H1 (cell line): ENCODE data around the gene BBLN. TPM values are rescaled to one million over a fixed set of nuclear protein-coding genes. Genes with fewer than 3 reads are reported as not detected.
A peak's percentile ranks its signal among the peaks of the same experiment; 100 is the strongest.
"Not testable (repeated sequence)": the region's sequence is repeated elsewhere in the genome, so short reads cannot be mapped to it uniquely, and the experiment has no call there.

Experiments used
- CTCF ChIA-PET: fragments of 300-600 bp; sonication (Branson Sonifier 250); formaldehyde crosslinking; loops from one replicate; lab custom pipeline; 2021; ENCODE audit not compliant: partially characterized antibody; lab: Charles Lee
- POLR2A ChIA-PET: fragments of 300-600 bp; sonication (Branson Sonifier 250); formaldehyde crosslinking; loops from one replicate; lab custom pipeline; 2021; ENCODE audit warnings: inconsistent platforms; ENCODE audit not compliant: partially characterized antibody; lab: Charles Lee
- DNase-seq, 2 experiments: peaks; one replicate each; pipeline versions ENCODE4 v3.0.0 to v3.0.0-alpha.2; 2010 to 2022; ENCODE audit warnings: low spot score in 2 of 2, low read depth in 1 of 2, mixed read lengths in 1 of 2
- FAIRE-seq: peaks from 2 replicates; lab custom pipeline; 2011; peaks lifted over from hg19 to GRCh38; lab: Jason Lieb, UNC
- H2AFZ ChIP-seq: 2 replicates; pipeline ENCODE4 v1.8.1; 2012; ENCODE audit warnings: low read length, inconsistent platforms
- H2AK5ac ChIP-seq: 2 replicates; pipeline ENCODE4 v1.6.1; 2013; ENCODE audit warnings: low read depth, low read length
- H2BK120ac ChIP-seq: replicated peaks from 2 replicates; pipeline ENCODE3; 2013; ENCODE audit warnings: low read depth, low read length, inconsistent platforms
- H2BK12ac ChIP-seq: 2 replicates; pipeline ENCODE4 v1.6.1; 2013; ENCODE audit warnings: low read depth, low read length
- H2BK15ac ChIP-seq: 2 replicates; pipeline ENCODE4 v1.6.1; 2013; ENCODE audit warnings: low read length
- H2BK20ac ChIP-seq: 2 replicates; pipeline ENCODE4 v1.6.1; 2013; ENCODE audit warnings: low read length
- H2BK5ac ChIP-seq: 2 replicates; pipeline ENCODE4 v1.6.1; 2013; ENCODE audit warnings: low read depth, low read length
- H3K14ac ChIP-seq: 2 replicates; pipeline ENCODE4 v1.6.1; 2013; ENCODE audit warnings: inconsistent platforms; ENCODE audit not compliant: insufficient read length
- H3K18ac ChIP-seq: 2 replicates; pipeline ENCODE4 v1.6.1; 2013; ENCODE audit warnings: low read length; ENCODE audit errors: extremely low read depth
- H3K23ac ChIP-seq: 2 replicates; pipeline ENCODE4 v1.6.1; 2013; ENCODE audit warnings: inconsistent platforms; ENCODE audit not compliant: insufficient read length
- H3K23me2 ChIP-seq: 2 replicates; pipeline ENCODE4 v1.6.1; 2013; ENCODE audit warnings: low read depth, low read length
- H3K27ac ChIP-seq: 2 replicates; pipeline ENCODE4 v1.6.1; 2011; ENCODE audit warnings: low read depth, low read length, inconsistent platforms
- H3K27me3 ChIP-seq, 4 experiments: replicated peaks in 1 of 4; 1 replicate in 1 of 4; 2 replicates in 3 of 4; pipeline versions ENCODE4 v1.6.1 to v1.8.1; 2011 to 2013; ENCODE audit warnings: low read length in 3 of 4, mild to moderate bottlenecking in 3 of 4, inconsistent platforms in 2 of 4, mixed read lengths in 2 of 4, moderate library complexity in 1 of 4; ENCODE audit not compliant: control insufficient read depth in 3 of 4, insufficient read depth in 3 of 4; ENCODE audit errors: extremely low read depth in 1 of 4
- H3K36me3 ChIP-seq, 4 experiments: 2 replicates each; pipeline versions ENCODE4 v1.6.1 to v1.8.1; 2011 to 2013; ENCODE audit warnings: mild to moderate bottlenecking in 4 of 4, low read length in 3 of 4, moderate library complexity in 2 of 4, control low read depth in 1 of 4, inconsistent platforms in 1 of 4; ENCODE audit not compliant: insufficient read depth in 4 of 4, control insufficient read depth in 2 of 4
- H3K4ac ChIP-seq: replicated peaks from 2 replicates; pipeline ENCODE3; 2013; ENCODE audit warnings: low read length, low read depth, mixed read lengths, inconsistent platforms; ENCODE audit not compliant: insufficient read length
- H3K4me1 ChIP-seq, 4 experiments: replicated peaks in 1 of 4; 1 replicate in 1 of 4; 2 replicates in 3 of 4; pipeline versions ENCODE4 v1.6.1 to v1.8.1; 2011 to 2013; ENCODE audit warnings: low read length in 3 of 4, inconsistent platforms in 2 of 4, mixed read lengths in 1 of 4; ENCODE audit not compliant: insufficient read depth in 4 of 4, control insufficient read depth in 3 of 4
- H3K4me2 ChIP-seq, 2 experiments: 2 replicates each; pipeline versions ENCODE4 v1.6.1 to v1.8.1; 2011 to 2013; ENCODE audit warnings: low read depth in 2 of 2, low read length in 2 of 2, control low read depth in 1 of 2, inconsistent platforms in 1 of 2, mild to moderate bottlenecking in 1 of 2; ENCODE audit not compliant: insufficient read depth in 1 of 2
- H3K4me3 ChIP-seq, 4 experiments: fragments of 200-600, 300-600 bp in 1 of 4; sonication (generic), shearing (Covaris generic), sonication (Bioruptor Twin) in 1 of 4; 2 replicates each; pipeline versions ENCODE4 v1.5.1 to v1.8.1; 2011 to 2016; ENCODE audit warnings: low read length in 4 of 4, low read depth in 3 of 4, control low read depth in 2 of 4, inconsistent platforms in 2 of 4, mild to moderate bottlenecking in 2 of 4, mixed read lengths in 1 of 4, moderate library complexity in 1 of 4; ENCODE audit not compliant: insufficient read depth in 2 of 4; ENCODE audit errors: extremely low read depth in 1 of 4
- H3K56ac ChIP-seq: replicated peaks from 2 replicates; pipeline ENCODE3; 2013; ENCODE audit warnings: low read depth, mild to moderate bottlenecking, mixed read lengths, low read length, inconsistent platforms; ENCODE audit not compliant: insufficient read length
- H3K79me1 ChIP-seq: 2 replicates; pipeline ENCODE4 v1.6.1; 2013; ENCODE audit warnings: low read depth, low read length, control low read depth
- H3K79me2 ChIP-seq, 2 experiments: 2 replicates each; pipeline versions ENCODE4 v1.6.1 to v1.8.1; 2012 to 2013; ENCODE audit warnings: low read length in 2 of 2, mild to moderate bottlenecking in 2 of 2, inconsistent platforms in 1 of 2; ENCODE audit not compliant: insufficient read depth in 2 of 2, control insufficient read depth in 1 of 2
- H3K9ac ChIP-seq, 4 experiments: replicated peaks in 1 of 4; 1 replicate in 1 of 4; 2 replicates in 3 of 4; pipeline versions ENCODE4 v1.6.1 to v1.8.1; 2011 to 2013; ENCODE audit warnings: low read depth in 3 of 4, low read length in 3 of 4, control low read depth in 2 of 4, mild to moderate bottlenecking in 2 of 4, moderate library complexity in 2 of 4, inconsistent platforms in 1 of 4; ENCODE audit errors: extremely low read depth in 1 of 4
- H3K9me3 ChIP-seq, 2 experiments: 2 replicates each; pipeline versions ENCODE4 v1.6.1 to v1.8.1; 2012 to 2013; ENCODE audit warnings: mild to moderate bottlenecking in 2 of 2, moderate library complexity in 2 of 2, control low read depth in 1 of 2, inconsistent platforms in 1 of 2, low read depth in 1 of 2, low read length in 1 of 2, mixed read lengths in 1 of 2; ENCODE audit not compliant: insufficient read depth in 2 of 2
- H4K20me1 ChIP-seq, 2 experiments: replicated peaks in 1 of 2; 2 replicates each; pipeline versions ENCODE3 to v1.8.1; 2011 to 2013; ENCODE audit warnings: inconsistent platforms in 2 of 2, low read length in 2 of 2, mild to moderate bottlenecking in 1 of 2; ENCODE audit not compliant: insufficient read depth in 2 of 2, control insufficient read depth in 1 of 2
- H4K5ac ChIP-seq: 2 replicates; pipeline ENCODE4 v1.6.1; 2013; ENCODE audit warnings: low read length, low read depth, mixed read lengths, inconsistent platforms; ENCODE audit not compliant: insufficient read length
- H4K8ac ChIP-seq: 2 replicates; pipeline ENCODE4 v1.8.0; 2013; ENCODE audit warnings: mild to moderate bottlenecking, moderate library complexity, low read length, inconsistent platforms; ENCODE audit not compliant: insufficient read depth; ENCODE audit errors: extremely low read depth
- H4K91ac ChIP-seq: replicated peaks from 2 replicates; pipeline ENCODE3; 2013; ENCODE audit warnings: low read length, mixed read lengths, inconsistent platforms; ENCODE audit not compliant: insufficient read length
- FOSL1 ChIP-seq: IDR thresholded peaks from 2 replicates; pipeline ENCODE4 v1.6.1; 2011; ENCODE audit warnings: mild to moderate bottlenecking, low read depth, low read length, moderate library complexity; ENCODE audit not compliant: insufficient read depth
- KDM4A ChIP-seq: IDR thresholded peaks from one replicate; pipeline ENCODE4 v1.7.1; 2012; ENCODE audit warnings: low read depth, mild to moderate bottlenecking, moderate library complexity, low read length, inconsistent platforms; ENCODE audit not compliant: severe bottlenecking
- TCF12 ChIP-seq: IDR thresholded peaks from 2 replicates; pipeline ENCODE4 v1.6.1; 2011; ENCODE audit warnings: low read depth, mild to moderate bottlenecking, low read length
- YY1 ChIP-seq: IDR thresholded peaks from 2 replicates; pipeline ENCODE4 v1.6.1; 2011; ENCODE audit warnings: low read depth, mild to moderate bottlenecking, low read length
- WGBS, 2 experiments: shearing (Covaris generic) in 1 of 2; methylation state at CpG; one replicate each; pipeline versions ENCODE4 v1.1.6 to v1.1.7; 2013 to 2015; ENCODE audit warnings: low lambda C conversion rate in 2 of 2, mixed read lengths in 2 of 2, inconsistent platforms in 1 of 2, low coverage in 1 of 2, missing lambda C conversion rate in 1 of 2; ENCODE audit not compliant: insufficient replicate concordance in 2 of 2, insufficient coverage in 1 of 2, insufficient read length in 1 of 2; ENCODE audit errors: extremely low coverage in 1 of 2, missing lambda C conversion rate in 1 of 2; 5-methylcytosine and 5-hydroxymethylcytosine counted together
- polyA plus RNA-seq, 7 experiments: library from polyadenylated mRNA; depleted of rRNA in 3 of 7; stranded (reverse) in 5 of 7; unstranded in 2 of 7; fragments of >200 nt in 5 of 7; fragments of 200-250 nt in 2 of 7; gene quantifications; 1 replicate in 5 of 7; 2 replicates in 1 of 7; 4 replicates in 1 of 7; pipeline versions ENCODE4 v1.2.1 to v1.2.3, GENCODE V29; 2011 to 2013; ENCODE audit warnings: missing spikeins in 2 of 7, mixed read lengths in 2 of 7
- total RNA-seq: library from RNA; stranded (reverse); fragmentation: NEBNext Ultra II Directional; extraction: Animal tissue kit (Norgen Biotek cat#: 25700); gene quantifications from 2 replicates; pipeline ENCODE4 v1.2.1, GENCODE V29; 2021

The BBLN gene
- total and polyA plus RNA-seq, 2 of the 8 experiments (the other 6 are each of a cell fraction or from before 2014, with no cell fraction given): 63.1 to 164 TPM

DNA sequence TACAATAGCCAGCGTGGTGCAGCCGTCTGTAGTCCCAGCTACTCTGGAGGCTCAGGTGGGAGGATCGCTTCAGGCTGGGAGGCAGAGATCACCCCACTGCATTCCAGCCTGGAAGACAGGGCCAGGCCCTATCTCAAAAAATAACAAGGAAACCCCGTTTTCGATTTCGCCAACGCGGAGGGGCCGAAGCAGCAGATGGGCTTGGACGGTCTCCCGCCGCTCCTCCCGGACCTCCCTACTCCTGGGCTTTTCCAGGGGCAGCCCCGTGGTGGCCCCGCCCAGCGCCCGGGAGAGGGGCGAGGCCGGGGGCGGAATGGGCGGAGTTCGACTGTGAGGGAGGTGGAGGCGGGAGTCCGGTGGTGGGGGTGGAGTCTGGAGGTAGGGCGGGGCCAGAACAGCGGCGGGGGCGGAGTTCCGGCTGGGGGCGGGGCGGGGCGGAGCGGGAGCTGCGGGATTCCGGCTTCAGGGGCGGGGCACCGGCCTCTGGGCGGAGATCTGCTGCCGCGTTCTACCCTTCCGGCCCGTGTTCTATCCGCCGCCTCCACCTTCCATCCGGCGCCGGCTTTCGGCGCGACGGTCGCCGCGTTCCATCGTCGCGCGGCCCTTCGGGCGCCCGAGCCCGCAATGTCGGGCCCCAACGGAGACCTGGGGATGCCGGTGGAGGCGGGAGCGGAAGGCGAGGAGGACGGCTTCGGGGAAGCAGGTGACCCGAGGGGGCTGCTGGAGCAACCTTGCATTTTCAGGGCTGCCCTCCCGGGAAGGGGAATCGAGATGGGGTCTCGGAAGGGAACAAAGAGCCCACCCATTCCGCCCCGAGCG, at the start of gene BBLN (continued):
- no peak for TF ChIP-seq FOSL1
- TF ChIP-seq KDM4A: peak; percentile 78
- 0 out of 2 replicates have a peak, but pooled peaks have one; percentile 28 for TF ChIP-seq YY1
- no peak for TF ChIP-seq TCF12

DNA sequence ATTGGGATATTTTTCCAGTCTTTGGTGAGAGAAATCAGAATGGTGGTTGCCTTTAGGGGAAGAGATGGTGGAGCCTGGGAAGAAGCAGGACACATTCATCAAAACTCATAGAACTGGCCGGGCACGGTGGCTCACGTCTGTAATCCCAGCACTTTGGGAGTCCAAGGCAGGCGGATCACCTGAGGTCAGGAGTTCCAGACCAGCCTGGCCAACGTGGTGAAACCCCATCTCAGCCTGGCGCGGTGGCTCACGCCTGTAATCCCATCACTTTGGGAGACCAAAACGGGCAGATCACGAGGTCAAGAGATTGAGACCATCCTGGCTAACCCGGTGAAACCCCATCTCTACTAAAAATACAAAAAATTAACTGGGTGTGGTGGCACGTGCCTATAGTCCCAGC, 48.3 kb upstream of the BBLN start:
- 90% methylated on average over 12 of the region's 12 CpGs; no CpG with 5 or more reads in 1 of the 2 experiments for WGBS, 2 experiments
- H4K91ac ChIP-seq, H3K79me2 ChIP-seq, H3K14ac ChIP-seq, H2BK15ac ChIP-seq, H2BK20ac ChIP-seq, H4K20me1 ChIP-seq, H3K79me1 ChIP-seq, H3K4me1 ChIP-seq, DNase-seq, H3K23ac ChIP-seq, H3K18ac ChIP-seq, H3K23me2 ChIP-seq, H4K5ac ChIP-seq, H3K56ac ChIP-seq, H3K9ac ChIP-seq, H3K27ac ChIP-seq, H2BK12ac ChIP-seq, H2AK5ac ChIP-seq, H4K8ac ChIP-seq, H3K4me2 ChIP-seq, H2BK120ac ChIP-seq, H2AFZ ChIP-seq, H2BK5ac ChIP-seq, FAIRE-seq, H3K4ac ChIP-seq, H3K4me3 ChIP-seq, H3K27me3 ChIP-seq, H3K9me3 ChIP-seq: not testable (repeated sequence)
- CTCF ChIA-PET: interaction anchor here (1.0 to 9.1 kb wide), 3 partner anchors 11 to 169 kb away, joined by 5 to 114 read pairs (median 7); no protein-coding TSS in a partner anchor
- H3K36me3 ChIP-seq: peaks cover 3 to 16% (median 14%) of the 10 kb centered on the region in 4 experiments
- POLR2A ChIA-PET: interaction anchor here (1.5 to 5.7 kb wide), 2 partner anchors 12 to 131 kb away, joined by 4 to 47 read pairs; partner anchors contain the start of gene EEIG1
